Stomach (tissue), 9 donors: Measurements from ENCODE around the gene B4GALNT3. TPM values are rescaled to one million over a fixed set of nuclear protein-coding genes. Genes with fewer than 3 reads are reported as not detected.
A peak's percentile ranks its signal among the peaks of the same experiment; 100 is the strongest.

ENCODE experiments used
- DNase-seq, 2 donors: peaks; one replicate each; pipeline versions ENCODE4 v3.0.0 to v3.0.0-alpha.2; 2013 to 2019
- H3K27ac ChIP-seq, 5 donors: fragments of 200-600 bp in 4 of 5; sonication (generic) in 4 of 5; one replicate each; pipeline ENCODE4 v1.5.1; 2013 to 2019; ENCODE audit warnings: mild to moderate bottlenecking in 1 of 5, moderate library complexity in 1 of 5
- H3K27me3 ChIP-seq, 3 donors: fragments of 200-600 bp; sonication (generic); one replicate each; pipeline ENCODE4 v1.5.1; 2017 to 2019; ENCODE audit warnings: mixed run types in 1 of 3
- H3K36me3 ChIP-seq, 4 donors: fragments of 200-600 bp; sonication (generic); 1 replicate in 3 of 4; 2 replicates in 1 of 4; pipeline ENCODE4 v1.5.1; 2016 to 2019
- H3K4me1 ChIP-seq, 4 donors: fragments of 200-600 bp; sonication (generic); one replicate each; pipeline ENCODE4 v1.5.1; 2016 to 2019
- H3K4me3 ChIP-seq, 4 donors: fragments of 200-600 bp; sonication (generic) in 3 of 4; one replicate each; pipeline ENCODE4 v1.5.1; 2016 to 2019; ENCODE audit warnings: mild to moderate bottlenecking in 1 of 4
- H3K9me3 ChIP-seq, 4 donors: fragments of 200-600 bp; sonication (generic); one replicate each; pipeline ENCODE4 v1.5.1; 2016 to 2019
- EP300 ChIP-seq: sonication (generic); formaldehyde crosslinking; IDR thresholded peaks from one replicate; pipeline ENCODE4 v1.6.1; 2017; ENCODE audit warnings: antibody characterized with exemption
- POLR2A ChIP-seq, 4 donors: fragments of 450-650 bp; IDR thresholded peaks; one replicate each; pipeline ENCODE4 v1.6.1; 2016; ENCODE audit warnings: antibody characterized with exemption in 4 of 4, control low read depth in 2 of 4, mild to moderate bottlenecking in 1 of 4, moderate library complexity in 1 of 4
- POLR2AphosphoS5 ChIP-seq, 3 donors: sonication (generic); formaldehyde crosslinking; IDR thresholded peaks; one replicate each; pipeline ENCODE4 v1.6.1; 2016; ENCODE audit warnings: antibody characterized with exemption in 3 of 3
- WGBS, 5 donors: extraction: QIAGEN DNeasy Blood & Tissue Kit in 3 of 5; methylation state at CpG; one replicate each; pipeline versions ENCODE4 v1.1.5 to v1.1.7; 2013 to 2018; 5-methylcytosine and 5-hydroxymethylcytosine counted together
- intact Hi-C: fragments of 100-400 bp; cut with DNase I; formaldehyde crosslinking; loops from one replicate; pipeline ENCODE4 v1.15.1; 2023; ENCODE audit warnings: low total_unique reads
- polyA plus RNA-seq, 3 donors: library from polyadenylated mRNA; stranded (reverse); fragments of 200-250 nt; gene quantifications; one replicate each; pipeline ENCODE4 v1.2.3, GENCODE V29; 2013
- total RNA-seq, 5 donors: library from RNA; depleted of rRNA; stranded (reverse); fragments of >200 nt; gene quantifications; one replicate each; pipeline versions ENCODE4 v1.1.0 to v1.2.3, GENCODE V29; 2014 to 2016
- TF ChIP-seq, protein P1 (sequence below), 7 experiments: fragments of 450-650 bp in 4 of 7; fragments of 200-600 bp in 3 of 7; sonication (generic) in 3 of 7; IDR thresholded peaks; one replicate each; pipeline ENCODE4 v1.5.1; 2016 to 2019; ENCODE audit warnings: antibody characterized with exemption in 7 of 7, control low read depth in 2 of 7, mild to moderate bottlenecking in 1 of 7
- donor health status: healthy with polysubstance abuse.
- donor health status: Bipolar disorder and iron deficiency.
- donor health status: healthy.

The B4GALNT3 gene
- total and polyA plus RNA-seq, 8 donors, result 20.8 to 332 (median 71.0) TPM

DNA sequence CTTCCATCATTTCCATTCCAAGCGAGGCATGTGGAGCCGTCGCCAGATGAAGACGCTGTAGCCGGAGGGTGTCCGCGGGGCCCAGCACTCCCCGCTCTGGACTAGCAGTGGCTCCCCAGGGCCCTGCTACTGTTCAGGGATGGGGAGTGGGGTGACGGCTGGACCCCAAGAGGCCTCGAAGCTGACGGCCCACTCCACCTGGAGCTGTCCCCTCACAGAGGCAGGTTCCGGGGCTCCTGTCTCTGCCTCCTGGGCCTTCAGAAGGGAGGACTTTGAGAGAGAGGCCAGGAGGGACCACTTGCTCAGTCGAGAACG is 101.6 kb downstream of the B4GALNT3 start:
- intact Hi-C loops, result loop anchor here (10.0 kb wide), 2 partner anchors 183 to 383 kb away; partner anchors contain the start of gene RAD52
- no peak for TF ChIP-seq POLR2AphosphoS5 (IDR thresholded peaks at IDR 0.05)
- TF ChIP-seq, protein P1, sequence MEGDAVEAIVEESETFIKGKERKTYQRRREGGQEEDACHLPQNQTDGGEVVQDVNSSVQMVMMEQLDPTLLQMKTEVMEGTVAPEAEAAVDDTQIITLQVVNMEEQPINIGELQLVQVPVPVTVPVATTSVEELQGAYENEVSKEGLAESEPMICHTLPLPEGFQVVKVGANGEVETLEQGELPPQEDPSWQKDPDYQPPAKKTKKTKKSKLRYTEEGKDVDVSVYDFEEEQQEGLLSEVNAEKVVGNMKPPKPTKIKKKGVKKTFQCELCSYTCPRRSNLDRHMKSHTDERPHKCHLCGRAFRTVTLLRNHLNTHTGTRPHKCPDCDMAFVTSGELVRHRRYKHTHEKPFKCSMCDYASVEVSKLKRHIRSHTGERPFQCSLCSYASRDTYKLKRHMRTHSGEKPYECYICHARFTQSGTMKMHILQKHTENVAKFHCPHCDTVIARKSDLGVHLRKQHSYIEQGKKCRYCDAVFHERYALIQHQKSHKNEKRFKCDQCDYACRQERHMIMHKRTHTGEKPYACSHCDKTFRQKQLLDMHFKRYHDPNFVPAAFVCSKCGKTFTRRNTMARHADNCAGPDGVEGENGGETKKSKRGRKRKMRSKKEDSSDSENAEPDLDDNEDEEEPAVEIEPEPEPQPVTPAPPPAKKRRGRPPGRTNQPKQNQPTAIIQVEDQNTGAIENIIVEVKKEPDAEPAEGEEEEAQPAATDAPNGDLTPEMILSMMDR (IDR thresholded peaks at IDR 0.05), result no peak
- no peak for TF ChIP-seq POLR2A (IDR thresholded peaks at IDR 0.05)
- TF ChIP-seq EP300, result no peak
- H3K4me3 ChIP-seq, result no peak overlapping the region
- no peaks in the 10 kb centered on the region for H3K27me3 ChIP-seq
- no peak for DNase-seq
- peaks cover 0 to 19% (median 11%) of the 10 kb centered on the region in 4 donors for H3K4me1 ChIP-seq
- H3K9me3 ChIP-seq, result no peaks in the 10 kb centered on the region
- 93 to 97% (median 94%) methylated on average over 10 to 14 of the region's 14 CpGs for WGBS, 5 donors
- H3K36me3 ChIP-seq, result peaks cover 12 to 86% (median 39%) of the 10 kb centered on the region in 4 donors
- peak overlapping the region in 2 of 5 donors; percentile 56 to 69 for H3K27ac ChIP-seq

DNA sequence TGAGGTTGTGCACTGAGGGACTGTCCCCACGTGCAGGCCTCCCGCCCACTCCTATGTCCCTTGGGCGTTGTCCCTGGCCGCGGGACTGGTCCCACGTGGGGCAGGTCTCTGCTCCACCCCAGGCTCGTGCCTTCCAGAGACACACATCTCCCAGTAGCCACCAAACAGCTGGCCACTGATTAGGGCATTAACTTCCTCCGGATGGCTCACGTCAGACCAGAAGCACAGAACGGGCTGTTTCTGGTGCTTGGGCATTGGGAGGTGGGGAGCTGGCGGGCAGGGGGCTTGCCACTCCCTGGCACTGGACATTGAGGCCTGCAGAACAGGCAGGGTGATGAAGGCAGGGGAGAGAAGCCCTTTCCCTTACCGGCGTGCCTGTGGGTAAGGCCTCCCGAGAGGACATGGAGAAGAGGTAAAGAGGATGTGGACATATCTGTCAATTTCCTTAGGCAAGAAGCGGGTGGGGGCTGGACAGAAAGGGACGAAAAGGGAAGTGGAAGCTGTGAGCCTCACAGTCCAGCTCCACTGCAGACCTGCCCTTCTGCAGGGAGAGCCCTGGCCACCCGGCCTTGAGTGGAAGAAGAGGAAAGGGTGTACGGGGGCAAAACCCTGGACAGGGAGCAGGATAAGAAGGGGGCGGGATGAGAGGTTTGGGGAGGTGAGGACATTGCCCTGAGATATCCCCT is 102.3 kb downstream of the B4GALNT3 start:
- H3K36me3 ChIP-seq, result peaks cover 12 to 79% (median 33%) of the 10 kb centered on the region in 4 donors
- DNase-seq, result no peak
- peaks cover 0 to 19% (median 11%) of the 10 kb centered on the region in 4 donors for H3K4me1 ChIP-seq
- H3K27me3 ChIP-seq, result no peaks in the 10 kb centered on the region
- intact Hi-C loops, result loop anchor here (10.0 kb wide), 2 partner anchors 183 to 383 kb away; partner anchors contain the start of gene RAD52
- WGBS, 5 donors, result 56 to 71% (median 61%) methylated on average over 19 of the region's 19 CpGs
- peak overlapping the region in 4 of 5 donors; percentile 38 to 69 (median 59) for H3K27ac ChIP-seq
- TF ChIP-seq, protein P1 (IDR thresholded peaks at IDR 0.05), result no peak
- TF ChIP-seq POLR2AphosphoS5 (IDR thresholded peaks at IDR 0.05) (peak in 1 of 3 donors; percentile 25), POLR2A (IDR thresholded peaks at IDR 0.05) (no peak), EP300 (no peak)
- H3K4me3 ChIP-seq, result peak overlapping the region in 1 of 4 donors; percentile 17
- H3K9me3 ChIP-seq, result no peaks in the 10 kb centered on the region

DNA sequence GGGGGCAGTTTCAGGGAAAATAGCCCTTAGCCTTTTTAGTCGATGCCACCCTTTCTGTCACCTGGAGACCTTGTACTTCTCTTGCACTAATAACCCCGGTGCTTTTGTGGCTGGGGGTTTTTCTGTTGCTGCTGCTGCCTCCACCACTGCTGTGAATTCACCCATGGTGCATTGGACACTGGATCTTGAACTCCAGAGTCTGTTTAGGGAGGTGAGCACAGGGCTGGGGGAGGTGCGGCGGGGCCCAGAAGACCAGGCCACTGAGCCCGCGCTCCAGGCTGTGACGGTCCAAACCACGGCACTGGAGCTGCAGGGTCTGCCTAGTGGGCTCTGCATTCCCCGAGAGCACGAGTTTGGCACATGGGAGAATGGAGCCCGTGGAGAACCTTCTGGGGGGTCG is 102.9 kb downstream of the B4GALNT3 start:
- WGBS, 5 donors, result 85 to 95% (median 90%) methylated on average over 9 to 12 of the region's 12 CpGs
- H3K27ac ChIP-seq, result peak overlapping the region in 3 of 5 donors; percentile 56 to 69 (median 62)
- intact Hi-C loops, result loop anchor here (10.0 kb wide), 2 partner anchors 182 to 382 kb away; partner anchors contain the start of gene RAD52
- TF ChIP-seq EP300 (no peak), POLR2AphosphoS5 (IDR thresholded peaks at IDR 0.05) (no peak), POLR2A (IDR thresholded peaks at IDR 0.05) (no peak)
- TF ChIP-seq, protein P1 (IDR thresholded peaks at IDR 0.05), result no peak
- H3K36me3 ChIP-seq, result peaks cover 12 to 73% (median 31%) of the 10 kb centered on the region in 4 donors
- H3K27me3 ChIP-seq, result no peaks in the 10 kb centered on the region
- DNase-seq, result no peak
- H3K9me3 ChIP-seq, result no peaks in the 10 kb centered on the region
- peaks cover 0 to 19% (median 11%) of the 10 kb centered on the region in 4 donors for H3K4me1 ChIP-seq
- H3K4me3 ChIP-seq, result peak overlapping the region in 1 of 4 donors; percentile 17

DNA sequence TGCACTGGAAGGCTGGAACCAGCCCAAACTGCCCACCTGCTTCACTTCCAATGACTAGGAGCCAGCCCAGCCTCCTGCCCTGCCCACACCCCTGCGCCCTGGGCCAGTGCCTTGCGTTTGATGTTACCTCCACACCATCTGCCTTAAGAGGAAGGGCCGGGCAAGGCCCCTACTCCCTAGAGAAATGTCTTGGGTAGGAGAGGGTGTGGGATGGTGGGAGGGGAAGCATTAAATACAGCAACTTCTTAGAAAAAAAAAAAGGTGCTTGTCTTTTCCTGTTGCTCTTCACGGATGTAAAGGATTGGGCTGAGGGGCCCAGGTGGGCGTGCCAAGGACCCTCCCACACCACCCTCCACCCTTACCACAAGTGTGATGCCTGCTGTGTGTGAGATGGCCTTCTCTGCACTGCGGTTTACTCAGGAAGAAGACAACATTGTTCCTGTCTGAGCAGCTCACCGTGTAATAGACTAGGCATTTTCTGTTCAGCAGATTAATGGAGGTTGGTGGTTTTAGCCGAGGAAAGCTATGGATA is 103.6 kb downstream of the B4GALNT3 start:
- WGBS, 5 donors, result 52 to 78% (median 58%) methylated on average over 8 of the region's 8 CpGs
- peaks cover 0 to 19% (median 11%) of the 10 kb centered on the region in 4 donors for H3K4me1 ChIP-seq
- TF ChIP-seq POLR2A (IDR thresholded peaks at IDR 0.05), result no peak
- no peak for TF ChIP-seq EP300
- TF ChIP-seq, protein P1 (IDR thresholded peaks at IDR 0.05), result no peak
- TF ChIP-seq POLR2AphosphoS5 (IDR thresholded peaks at IDR 0.05), result no peak
- no peaks in the 10 kb centered on the region for H3K9me3 ChIP-seq
- peaks cover 12 to 68% (median 28%) of the 10 kb centered on the region in 4 donors for H3K36me3 ChIP-seq
- intact Hi-C loops, result loop anchor here (10.0 kb wide), 2 partner anchors 181 to 381 kb away; partner anchors contain the start of gene RAD52
- peak overlapping the region in 4 of 5 donors; percentile 16 to 69 (median 59) for H3K27ac ChIP-seq
- peak in 1 of 2 donors; percentile 62 for DNase-seq
- H3K27me3 ChIP-seq, result no peaks in the 10 kb centered on the region
- no peak overlapping the region for H3K4me3 ChIP-seq
